SJSA1 (cell line): Measurements from ENCODE around the gene NCEH1. TPM values are rescaled to one million over a fixed set of nuclear protein-coding genes. Genes with fewer than 3 reads are reported as not detected.

Experiments used
- DNase-seq, 2 experiments: peaks; one replicate each; pipeline ENCODE4 v3.0.0-alpha.2; 2015 to 2020; ENCODE audit warnings: low spot score in 2 of 2, low read depth in 1 of 2
- H3K27ac ChIP-seq: fragments of 250-450 bp; sonication (Bioruptor Pico); 2 replicates; pipeline ENCODE4 v1.5.1; 2020; ENCODE audit warnings: mild to moderate bottlenecking, moderate library complexity
- H3K27me3 ChIP-seq: fragments of 250-450 bp; sonication (Bioruptor Pico); replicated peaks from 2 replicates; pipeline ENCODE4 v1.5.1; 2020; ENCODE audit warnings: mild to moderate bottlenecking, moderate library complexity
- H3K36me3 ChIP-seq: fragments of 250-450 bp; sonication (Bioruptor Pico); 2 replicates; pipeline ENCODE4 v1.5.1; 2020; ENCODE audit warnings: mild to moderate bottlenecking
- H3K4me1 ChIP-seq: fragments of 250-450 bp; sonication (Bioruptor Pico); replicated peaks from 2 replicates; pipeline ENCODE4 v1.6.1; 2021; ENCODE audit warnings: mild to moderate bottlenecking
- H3K4me3 ChIP-seq: fragments of 250-450 bp; sonication (Bioruptor Pico); 2 replicates; pipeline ENCODE4 v1.5.1; 2020; ENCODE audit warnings: mild to moderate bottlenecking
- H3K9me3 ChIP-seq: fragments of 250-450 bp; sonication (Bioruptor Pico); replicated peaks from 2 replicates; pipeline ENCODE4 v1.5.1; 2020; ENCODE audit warnings: mild to moderate bottlenecking
- total RNA-seq: library from RNA; depleted of rRNA; stranded (reverse); fragments of >200 nt; shearing (Covaris generic); gene quantifications from 2 replicates; pipeline ENCODE4 v1.2.3, GENCODE V29; 2014

The NCEH1 gene
- total RNA-seq, 1 experiment from 2014 or later, result 16.4 TPM

DNA sequence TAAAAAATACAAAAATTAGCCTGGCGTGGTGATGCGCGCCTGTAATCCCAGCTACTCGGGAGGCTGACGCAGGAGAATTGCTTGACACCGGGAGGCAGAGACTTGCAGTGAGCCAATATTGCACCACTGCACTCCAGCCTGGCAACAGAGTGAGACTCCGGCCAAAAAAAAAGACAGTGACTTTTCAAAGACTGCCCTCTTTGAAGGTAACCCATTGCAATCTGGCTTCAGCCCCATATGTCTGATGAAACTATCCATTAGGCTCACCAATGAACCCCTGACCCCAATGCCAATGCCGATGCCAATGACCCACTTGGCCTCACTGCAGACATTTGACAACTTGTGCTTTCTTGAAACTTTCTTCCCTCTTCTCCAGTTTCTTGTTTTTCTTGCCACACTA is 54.3 kb downstream of the NCEH1 start:
- Histone ChIP-seq H3K9me3 (no peaks in the 10 kb centered on the region), H3K4me3 (no peak overlapping the region), H3K36me3 (no peaks in the 10 kb centered on the region; the same call in 1 of the 2 replicates), H3K27me3 (no peaks in the 10 kb centered on the region), H3K27ac (no peak overlapping the region), H3K4me1 (peaks cover 19% of the 10 kb centered on the region)
- no peak for DNase-seq

DNA sequence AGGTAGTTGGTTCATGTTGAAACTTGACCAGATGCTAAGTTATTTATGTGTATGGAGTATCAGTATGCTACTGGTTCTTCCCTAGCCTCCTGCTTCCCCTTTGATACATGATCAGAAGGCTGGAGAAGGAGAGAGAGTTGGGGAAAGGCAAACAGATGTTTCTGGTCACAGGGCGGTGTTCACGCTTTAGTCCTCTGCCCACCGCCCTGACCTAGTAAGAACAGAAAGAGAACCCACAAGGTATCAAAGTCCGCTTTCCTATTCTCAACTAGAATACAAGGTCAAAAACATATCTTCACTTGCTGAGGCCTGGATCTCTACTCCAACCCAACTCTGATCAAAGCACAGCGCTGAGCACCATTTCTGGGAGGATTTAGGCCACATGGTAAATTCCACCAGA is 55.5 kb downstream of the NCEH1 start:
- peaks cover 19% of the 10 kb centered on the region for H3K4me1 ChIP-seq

DNA sequence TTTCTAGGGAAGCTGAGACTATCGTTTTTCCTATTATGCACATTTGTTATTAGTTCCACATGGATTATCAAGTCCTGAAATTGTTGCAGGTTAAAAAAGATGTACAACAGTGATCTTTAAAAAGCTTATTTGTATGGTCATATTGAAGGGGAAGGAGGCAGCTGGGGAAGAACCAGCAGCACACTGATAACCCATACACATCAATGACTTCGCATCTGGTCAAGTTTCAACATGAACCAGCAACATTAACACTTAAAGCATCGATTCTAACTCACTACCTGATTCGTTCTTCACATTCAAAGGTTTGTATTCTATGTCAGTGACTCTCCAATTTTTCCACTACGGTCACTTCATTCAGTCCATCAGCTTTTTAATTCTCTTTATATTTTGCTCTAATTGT is 56.4 kb downstream of the NCEH1 start:
- H3K4me1 ChIP-seq, result peaks cover 22% of the 10 kb centered on the region
- no peaks in the 10 kb centered on the region for H3K27me3 ChIP-seq
- no peak overlapping the region for H3K27ac ChIP-seq
- H3K36me3 ChIP-seq, result no peaks in the 10 kb centered on the region; the same call in 1 of the 2 replicates
- H3K4me3 ChIP-seq, result no peak overlapping the region
- no peaks in the 10 kb centered on the region for H3K9me3 ChIP-seq
- no peak for DNase-seq

More for the DNA sequence above, 55.5 kb downstream of the NCEH1 start:
- no peak for DNase-seq
- H3K36me3 ChIP-seq, result no peaks in the 10 kb centered on the region; the same call in 1 of the 2 replicates
- no peak overlapping the region for H3K27ac ChIP-seq
- no peaks in the 10 kb centered on the region for H3K9me3 ChIP-seq
- H3K4me3 ChIP-seq, result no peak overlapping the region
- no peaks in the 10 kb centered on the region for H3K27me3 ChIP-seq

DNA sequence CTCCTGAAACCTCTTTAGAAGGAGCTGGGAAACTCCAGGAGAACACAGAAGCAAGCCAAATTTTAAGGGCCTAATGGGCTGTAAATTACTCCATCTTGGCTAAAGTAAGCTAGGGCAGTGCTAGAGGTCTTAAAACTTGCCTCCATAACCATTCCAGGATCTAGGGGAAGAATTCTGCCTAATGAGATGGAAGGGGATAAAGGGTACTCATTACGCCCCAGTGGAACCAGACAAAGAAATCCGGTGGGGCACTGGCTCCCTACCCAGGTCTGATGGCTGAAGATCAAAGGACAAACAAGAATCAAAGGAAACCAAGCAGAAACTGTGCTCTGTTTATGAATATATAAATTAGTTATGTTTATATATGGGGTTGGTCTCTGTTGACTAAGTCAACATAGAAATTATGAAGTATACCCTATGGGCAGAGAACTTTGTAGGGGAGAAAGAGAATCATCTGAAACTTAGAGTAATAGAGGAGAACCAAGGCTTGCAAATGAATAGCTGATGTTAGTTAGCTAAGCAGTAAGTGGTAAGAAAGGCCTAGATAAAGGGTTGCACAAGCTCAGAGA is 57.8 kb downstream of the NCEH1 start:
- Histone ChIP-seq H3K4me1 (peaks cover 8% of the 10 kb centered on the region; the same call in 1 of the 2 replicates), H3K27me3 (no peaks in the 10 kb centered on the region), H3K9me3 (no peaks in the 10 kb centered on the region), H3K4me3 (no peak overlapping the region), H3K36me3 (peaks cover 5% of the 10 kb centered on the region; the same call in 1 of the 2 replicates), H3K27ac (no peak overlapping the region)
- DNase-seq, result no peak

DNA sequence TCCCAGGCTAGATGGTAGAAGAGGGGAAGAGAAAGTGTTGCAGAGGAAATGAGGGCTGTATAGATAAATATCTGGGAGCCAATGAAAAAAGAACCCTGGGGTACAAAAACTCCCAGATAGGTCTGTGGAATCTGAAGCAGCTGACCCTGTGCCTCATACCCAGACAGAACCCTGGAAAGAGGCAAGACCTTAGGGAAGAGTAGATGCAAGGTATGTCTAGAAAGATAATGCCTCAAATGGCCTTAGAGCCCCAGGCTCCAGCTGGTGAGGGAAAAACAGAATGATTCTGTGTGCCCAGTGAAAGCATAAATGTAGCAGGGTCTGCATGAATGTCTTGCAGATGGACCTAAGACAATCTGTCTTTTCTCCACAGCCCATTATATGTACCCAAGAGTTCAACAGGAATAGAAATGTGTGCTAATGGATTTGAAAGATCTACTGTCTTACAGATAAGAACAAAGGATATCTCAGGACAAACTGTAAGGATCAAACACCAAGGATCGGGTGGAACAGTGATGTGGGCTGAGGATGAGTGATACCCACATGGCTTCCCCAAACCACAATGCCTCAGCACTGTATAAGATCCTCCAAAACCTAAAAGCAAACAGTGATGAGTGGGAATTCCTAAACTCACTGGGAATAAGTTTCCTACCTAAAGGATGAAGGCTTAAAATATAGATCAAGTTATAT is 58.8 kb downstream of the NCEH1 start:
- Histone ChIP-seq H3K27ac (no peak overlapping the region), H3K9me3 (no peaks in the 10 kb centered on the region), H3K4me3 (no peak overlapping the region), H3K36me3 (peaks cover 5% of the 10 kb centered on the region; the same call in 1 of the 2 replicates), H3K27me3 (no peaks in the 10 kb centered on the region), H3K4me1 (peaks cover 7% of the 10 kb centered on the region; the same call in 1 of the 2 replicates)
- no peak for DNase-seq

DNA sequence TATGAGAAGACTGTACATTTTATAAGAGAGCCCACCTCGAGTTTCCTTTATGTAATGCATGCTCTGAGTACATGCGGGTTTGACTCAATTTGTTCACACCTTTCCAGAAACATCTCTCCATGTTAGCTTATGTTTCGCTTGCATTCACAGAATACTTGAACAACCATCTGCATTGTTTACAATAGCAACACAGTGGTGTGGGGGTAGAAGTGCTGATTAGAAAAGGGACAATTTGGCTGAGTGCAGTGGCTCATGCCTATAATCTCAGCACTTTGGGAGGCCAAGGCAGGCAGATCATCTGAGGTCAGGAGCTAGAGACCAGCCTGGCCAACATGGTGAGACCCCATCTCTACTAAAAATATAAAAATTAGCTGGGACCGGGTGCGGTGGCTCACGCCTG is 60.9 kb downstream of the NCEH1 start:
- Histone ChIP-seq H3K27me3 (no peaks in the 10 kb centered on the region), H3K4me1 (peaks cover 12% of the 10 kb centered on the region; the same call in 1 of the 2 replicates), H3K36me3 (peaks cover 5% of the 10 kb centered on the region; the same call in 1 of the 2 replicates), H3K27ac (no peak overlapping the region), H3K9me3 (no peaks in the 10 kb centered on the region), H3K4me3 (no peak overlapping the region)
- no peak for DNase-seq

DNA sequence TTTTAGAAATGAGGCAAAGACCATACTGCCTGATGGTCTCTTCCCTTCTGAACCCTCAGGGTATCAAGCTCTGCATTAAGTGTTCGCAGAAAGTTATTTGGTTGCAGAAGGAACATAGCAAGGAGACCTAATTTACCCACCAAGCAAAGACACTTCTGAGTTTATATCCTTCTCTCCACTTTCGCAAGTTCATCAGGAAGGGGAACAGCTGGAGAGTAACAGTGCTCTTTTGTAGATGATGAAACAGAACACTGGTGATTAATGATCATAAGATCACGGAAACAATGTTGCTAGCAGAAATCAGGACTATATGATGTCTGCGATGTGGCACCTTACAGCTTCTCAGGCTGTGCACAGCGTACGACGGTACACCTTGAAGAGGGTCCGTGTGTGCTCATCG is 62.1 kb downstream of the NCEH1 start:
- Histone ChIP-seq H3K9me3 (no peaks in the 10 kb centered on the region), H3K27ac (no peak overlapping the region), H3K27me3 (no peaks in the 10 kb centered on the region), H3K4me1 (peaks cover 12% of the 10 kb centered on the region; the same call in 1 of the 2 replicates), H3K4me3 (no peak overlapping the region), H3K36me3 (peaks cover 11% of the 10 kb centered on the region)
- no peak for DNase-seq

DNA sequence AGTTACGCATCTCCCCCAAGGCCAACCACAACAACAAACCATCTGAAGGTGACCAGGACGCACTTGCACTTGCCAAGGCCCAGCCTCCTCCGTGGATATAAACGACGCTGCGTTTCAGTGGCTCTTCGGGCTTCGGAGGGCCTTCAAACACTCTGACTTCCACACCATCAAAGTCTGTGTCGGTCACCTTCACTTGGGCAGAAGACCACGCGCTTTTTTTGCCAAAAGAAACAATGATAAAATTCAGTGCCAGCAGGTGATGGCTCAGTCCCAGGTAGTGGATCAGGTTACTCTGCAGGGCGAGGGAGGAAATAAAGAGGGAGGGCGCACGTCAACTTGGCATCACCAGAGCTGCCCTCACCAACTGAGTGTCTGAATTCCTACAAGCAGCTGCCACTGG is 63.0 kb downstream of the NCEH1 start:
- Histone ChIP-seq H3K36me3 (peaks cover 11% of the 10 kb centered on the region), H3K4me3 (no peak overlapping the region), H3K27me3 (no peaks in the 10 kb centered on the region), H3K27ac (no peak overlapping the region), H3K4me1 (peaks cover 12% of the 10 kb centered on the region; the same call in 1 of the 2 replicates), H3K9me3 (no peaks in the 10 kb centered on the region)
- no peak for DNase-seq

DNA sequence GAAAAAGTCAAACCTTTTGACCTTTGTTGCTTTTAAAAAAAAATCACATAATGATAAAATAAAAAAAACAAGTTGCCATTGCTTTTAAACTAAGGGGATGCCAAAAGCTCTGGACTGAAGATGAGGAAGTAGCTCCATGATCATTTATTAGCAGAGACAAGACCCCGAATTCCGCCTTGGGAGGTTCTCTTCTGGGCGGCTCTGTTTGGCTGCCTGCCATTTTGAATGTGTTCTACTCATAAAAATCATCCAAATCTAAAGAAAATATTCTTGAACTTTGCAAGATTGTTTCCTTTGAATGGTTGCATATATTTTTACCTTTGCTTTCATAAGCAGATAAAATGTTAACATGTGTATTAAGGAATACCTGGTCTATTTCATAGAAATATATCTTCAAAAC is 63.8 kb downstream of the NCEH1 start:
- no peak for DNase-seq
- no peak overlapping the region for H3K4me3 ChIP-seq
- no peaks in the 10 kb centered on the region for H3K27me3 ChIP-seq
- H3K9me3 ChIP-seq, result no peaks in the 10 kb centered on the region
- peaks cover 12% of the 10 kb centered on the region; the same call in 1 of the 2 replicates for H3K4me1 ChIP-seq
- H3K27ac ChIP-seq, result no peak overlapping the region
- H3K36me3 ChIP-seq, result peaks cover 12% of the 10 kb centered on the region

DNA sequence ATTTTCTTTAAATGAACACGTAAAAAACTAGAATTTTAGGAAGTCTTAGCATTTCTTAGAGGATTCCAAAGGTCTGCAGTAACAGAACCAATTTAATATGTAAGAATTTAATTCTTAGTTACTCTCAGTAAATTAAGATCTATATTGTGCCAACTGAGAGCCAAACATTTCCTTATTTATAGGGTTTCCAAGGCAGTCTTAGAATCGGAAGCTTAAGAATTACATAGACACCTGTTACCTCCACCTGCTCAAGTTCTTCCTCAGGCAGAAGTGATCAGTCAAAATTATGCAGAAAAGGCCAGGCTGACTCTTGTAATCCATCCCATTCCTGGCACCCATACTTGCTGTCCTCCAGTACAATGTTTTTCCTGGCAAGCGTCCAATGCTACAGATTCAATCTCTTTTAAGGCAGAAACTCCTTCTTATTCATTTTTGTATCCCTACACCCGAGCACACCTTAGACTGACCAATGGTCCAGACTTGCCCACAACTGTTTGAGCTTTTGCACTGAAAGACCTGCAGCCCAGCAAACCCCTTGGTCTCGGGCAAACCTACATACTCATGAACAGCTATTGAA is 64.3 kb downstream of the NCEH1 start:
- Histone ChIP-seq H3K9me3 (no peaks in the 10 kb centered on the region), H3K4me1 (peaks cover 16% of the 10 kb centered on the region), H3K36me3 (peaks cover 18% of the 10 kb centered on the region), H3K27ac (no peak overlapping the region), H3K4me3 (no peak overlapping the region), H3K27me3 (no peaks in the 10 kb centered on the region)
- DNase-seq, result no peak

DNA sequence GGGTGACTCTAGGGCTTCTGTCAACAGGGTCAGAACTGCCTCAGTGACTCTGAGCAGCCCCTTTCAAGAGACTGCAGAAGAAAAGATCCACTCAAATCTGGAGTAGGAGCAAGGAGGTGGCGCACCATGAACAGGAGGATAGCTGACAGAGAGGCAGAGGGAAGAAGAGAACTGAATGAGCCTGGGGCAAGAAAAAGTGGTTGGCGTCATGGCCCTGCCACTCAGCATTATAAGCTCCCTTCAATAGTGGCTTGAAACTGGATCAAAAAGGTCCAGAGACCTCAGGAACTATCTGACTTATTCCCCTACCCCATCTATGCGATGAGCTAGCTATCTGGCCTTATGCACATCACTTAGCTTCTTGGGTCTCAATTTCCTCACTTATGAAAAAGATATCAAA is 66.6 kb downstream of the NCEH1 start:
- peaks cover 27% of the 10 kb centered on the region for H3K36me3 ChIP-seq
- no peak overlapping the region for H3K4me3 ChIP-seq
- H3K9me3 ChIP-seq, result no peaks in the 10 kb centered on the region
- H3K4me1 ChIP-seq, result peaks cover 19% of the 10 kb centered on the region
- H3K27ac ChIP-seq, result no peak overlapping the region
- H3K27me3 ChIP-seq, result no peaks in the 10 kb centered on the region
- no peak for DNase-seq

DNA sequence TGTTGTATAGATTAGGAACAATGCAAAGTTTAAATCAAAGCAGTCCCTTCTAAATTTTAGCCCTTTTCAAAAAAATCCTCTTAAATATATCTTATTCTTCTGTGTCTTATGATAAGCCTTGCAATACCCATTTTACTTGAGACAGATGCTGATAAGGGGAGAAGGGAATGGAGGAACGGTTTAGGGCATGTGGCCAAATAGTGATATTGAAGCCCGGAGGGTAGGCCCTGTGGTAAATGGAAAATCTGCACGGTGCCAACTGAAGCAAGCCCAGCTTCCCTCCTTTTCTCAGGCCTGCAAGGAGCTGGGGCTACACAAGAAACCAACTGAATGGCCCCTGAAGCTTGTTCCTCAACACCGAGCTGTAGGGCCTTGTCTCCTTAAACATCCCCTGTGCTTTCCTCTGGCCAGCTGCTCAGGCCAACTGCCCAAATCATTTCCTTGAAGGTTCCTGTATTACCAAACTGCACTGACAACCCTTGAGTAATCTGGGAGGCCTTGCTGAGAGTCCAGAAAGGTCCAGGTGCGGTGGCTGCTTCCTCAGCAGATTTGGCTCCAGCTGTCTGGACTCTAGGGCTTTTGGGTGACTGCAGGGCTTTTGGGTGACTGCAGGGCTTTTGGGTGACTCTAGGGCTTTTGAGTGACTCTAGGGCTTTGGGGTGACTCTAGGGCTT is 67.2 kb downstream of the NCEH1 start:
- no peak for DNase-seq
- H3K36me3 ChIP-seq, result peaks cover 27% of the 10 kb centered on the region

DNA sequence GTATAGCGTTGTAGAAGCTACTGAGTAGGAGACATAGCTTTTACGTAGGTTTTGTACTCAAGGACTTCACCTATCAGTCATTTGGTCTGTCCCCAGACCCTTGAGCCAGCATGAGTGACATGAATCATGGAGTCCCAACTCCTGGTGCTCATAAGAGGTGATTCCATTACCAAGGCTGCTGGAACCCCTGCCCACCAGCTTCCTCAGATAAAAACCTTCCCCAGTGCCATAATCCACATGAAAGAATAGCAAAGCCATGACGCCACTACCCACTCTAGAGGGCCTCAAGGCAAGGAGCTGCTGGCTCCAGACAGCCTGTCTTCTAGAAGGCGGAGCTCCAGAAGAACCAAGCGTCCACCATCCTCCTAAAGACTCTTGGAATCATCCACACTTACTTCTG is 69.6 kb downstream of the NCEH1 start:
- Histone ChIP-seq H3K36me3 (peaks cover 36% of the 10 kb centered on the region), H3K27ac (peak overlapping the region; percentile 84)

More for the DNA sequence above, 67.2 kb downstream of the NCEH1 start:
- Histone ChIP-seq H3K9me3 (no peaks in the 10 kb centered on the region), H3K27ac (no peak overlapping the region), H3K4me3 (no peak overlapping the region), H3K27me3 (no peaks in the 10 kb centered on the region), H3K4me1 (peaks cover 19% of the 10 kb centered on the region)

DNA sequence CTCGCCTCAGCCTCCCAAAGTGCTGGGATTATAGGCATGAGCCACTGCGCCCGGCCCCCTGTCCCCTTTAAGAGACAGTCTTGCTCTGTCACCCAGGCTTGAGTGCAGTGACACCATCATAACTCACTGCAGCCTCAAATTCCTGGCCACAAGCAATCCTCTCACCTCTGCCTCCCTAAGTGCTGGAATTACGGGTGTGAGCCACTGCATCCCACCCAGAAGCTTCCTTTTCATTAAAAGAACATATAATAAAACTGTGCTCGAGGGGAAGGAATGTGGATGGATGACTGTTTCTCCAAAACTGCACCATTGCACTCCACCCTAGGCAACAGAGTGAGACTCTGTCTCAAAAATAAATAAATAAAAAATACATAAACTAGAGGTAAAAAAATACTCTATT is 70.1 kb downstream of the NCEH1 start:
- DNase-seq, result peak; percentile 53 to 70
- no peak overlapping the region for H3K4me3 ChIP-seq
- no peaks in the 10 kb centered on the region for H3K27me3 ChIP-seq
- H3K36me3 ChIP-seq, result peaks cover 41% of the 10 kb centered on the region
- H3K9me3 ChIP-seq, result no peaks in the 10 kb centered on the region
- peaks cover 16% of the 10 kb centered on the region for H3K4me1 ChIP-seq
- H3K27ac ChIP-seq, result peak overlapping the region; percentile 84

More for the DNA sequence above, 69.6 kb downstream of the NCEH1 start:
- H3K9me3 ChIP-seq, result no peaks in the 10 kb centered on the region
- H3K27me3 ChIP-seq, result no peaks in the 10 kb centered on the region
- no peak overlapping the region for H3K4me3 ChIP-seq
- no peak for DNase-seq
- peaks cover 14% of the 10 kb centered on the region for H3K4me1 ChIP-seq
